ENCODE results near the gene RPS13. TPM values are rescaled to one million over a fixed set of nuclear protein-coding genes. Genes with fewer than 3 reads are reported as not detected.

The RPS13 gene
- total RNA-seq (2021) (704 and 746 TPM in 2 replicates), Bru-seq, nascent RNA (percentile 99 among the genes with signal in this experiment), BruChase-seq, experiment 1, labeled RNA remaining after a 2-hour chase (percentile 98 among the genes with signal in this experiment), BruChase-seq, experiment 2, labeled RNA remaining after a 6-hour chase (percentile 99 among the genes with signal in this experiment)
- long read RNA-seq, transcript RPS13-203 (5 exons, 664 nt), result minor isoform, 11 of 623 reads
- long read RNA-seq, transcript RPS13-202 (6 exons, 646 nt), result major isoform, 596 of 623 reads
- long read RNA-seq, transcript RPS13-208 (3 exons, 746 nt), result minor isoform, 5 of 623 reads
- long read RNA-seq, partial matches to known transcripts, result 2 of 623 reads
- long read RNA-seq, other reads (novel, unspliced or antisense), result 7 of 623 reads

GRCh38 chr11:17077520-17078401, at the start of gene RPS13:
RPS13 (minus strand) TSS chr11:17077667; CDS start chr11:17077641, 26 bp downstream.
- peaks cover 14% of the 10 kb centered on the region for H3K4me1 ChIP-seq (ENCODE audit: insufficient read depth, low read length, poor library complexity, severe bottlenecking)
- H3K9me3 ChIP-seq (ENCODE audit: low read depth, low read length, poor library complexity, severe bottlenecking), result no peaks in the 10 kb centered on the region
- POLR2A ChIA-PET (ENCODE audit: low non-redundant PET), result interaction anchor here (0.6 to 0.7 kb wide), 2 partner anchors 144 to 728 kb away, joined by 3 to 4 read pairs; no protein-coding TSS in a partner anchor
- no peak for TF ChIP-seq CTCF (conservative IDR thresholded peaks at IDR 0.05; ENCODE audit: low read depth, low read length)
- TF ChIP-seq EZH2 (IDR thresholded peaks at IDR 0.05; ENCODE audit: borderline replicate concordance, low read depth, low read length, poor library complexity, severe bottlenecking), result no peak
- peak; percentile 99 for DNase-seq (ENCODE audit: low spot score)
- no peaks in the 10 kb centered on the region for H3K27me3 ChIP-seq (replicated peaks; ENCODE audit: insufficient read depth, low read depth, low read length, poor library complexity)
- peak within 1 kb of the TSS; percentile 94 for H3K27ac ChIP-seq (ENCODE audit: low read depth, low read length, poor library complexity, severe bottlenecking)
- TSS peak; percentile 95 for BruUV-seq (replicated peaks)
- CTCF ChIA-PET, result interaction anchor here (0.5 to 0.7 kb wide), 4 partner anchors 12 to 270 kb away, joined by 3 to 4 read pairs (median 3); no protein-coding TSS in a partner anchor
- H3K4me3 ChIP-seq (ENCODE audit: low read depth, low read length, poor library complexity, severe bottlenecking), result peak within 1 kb of the TSS; percentile 89
- H3K36me3 ChIP-seq (ENCODE audit: insufficient read depth, low read length, poor library complexity, severe bottlenecking), result peaks cover 37% of the 10 kb centered on the region
- intact Hi-C loops (cut with micrococcal nuclease; ENCODE audit: unreplicated experiment), result loop anchor here (5.0 kb wide), 2 partner anchors 130 to 275 kb away; partner anchors contain the start of genes NCR3LG1 and PIK3C2A

- intact Hi-C loops (cut with micrococcal nuclease; ENCODE audit: unreplicated experiment), result no loop called here
- Histone ChIP-seq H3K27me3 (replicated peaks; ENCODE audit: insufficient read depth, low read depth, low read length, poor library complexity) (no peaks in the 10 kb centered on the region), H3K36me3 (ENCODE audit: insufficient read depth, low read length, poor library complexity, severe bottlenecking) (peaks cover 3% of the 10 kb centered on the region), H3K9me3 (ENCODE audit: low read depth, low read length, poor library complexity, severe bottlenecking) (no peaks in the 10 kb centered on the region), H3K27ac (ENCODE audit: low read depth, low read length, poor library complexity, severe bottlenecking) (no peak overlapping the region), H3K4me3 (ENCODE audit: low read depth, low read length, poor library complexity, severe bottlenecking) (no peak overlapping the region), H3K4me1 (ENCODE audit: insufficient read depth, low read length, poor library complexity, severe bottlenecking) (no peaks in the 10 kb centered on the region)
- POLR2A ChIA-PET (ENCODE audit: low non-redundant PET), result no interaction called here
- TF ChIP-seq CTCF (conservative IDR thresholded peaks at IDR 0.05; ENCODE audit: low read depth, low read length), result no peak
- no peak for TF ChIP-seq EZH2 (IDR thresholded peaks at IDR 0.05; ENCODE audit: borderline replicate concordance, low read depth, low read length, poor library complexity, severe bottlenecking)
- CTCF ChIA-PET, result no interaction called here
- BruUV-seq (replicated peaks), result no TSS peak
- no peak for DNase-seq (ENCODE audit: low spot score)
Measured at GRCh38 chr11:17121981-17122380, 44.5 kb upstream of the RPS13 start.

- no peaks in the 10 kb centered on the region for H3K27me3 ChIP-seq (replicated peaks; ENCODE audit: insufficient read depth, low read depth, low read length, poor library complexity)
- CTCF ChIA-PET, result no interaction called here
- no peak overlapping the region for H3K27ac ChIP-seq (ENCODE audit: low read depth, low read length, poor library complexity, severe bottlenecking)
- H3K9me3 ChIP-seq (ENCODE audit: low read depth, low read length, poor library complexity, severe bottlenecking), result no peaks in the 10 kb centered on the region
- TF ChIP-seq EZH2 (IDR thresholded peaks at IDR 0.05; ENCODE audit: borderline replicate concordance, low read depth, low read length, poor library complexity, severe bottlenecking) (no peak), CTCF (conservative IDR thresholded peaks at IDR 0.05; ENCODE audit: low read depth, low read length) (no peak)
- DNase-seq (ENCODE audit: low spot score), result no peak
- H3K36me3 ChIP-seq (ENCODE audit: insufficient read depth, low read length, poor library complexity, severe bottlenecking), result peaks cover 10% of the 10 kb centered on the region
- intact Hi-C loops (cut with micrococcal nuclease; ENCODE audit: unreplicated experiment), result no loop called here
- no TSS peak for BruUV-seq (replicated peaks)
- H3K4me1 ChIP-seq (ENCODE audit: insufficient read depth, low read length, poor library complexity, severe bottlenecking), result no peaks in the 10 kb centered on the region
- POLR2A ChIA-PET (ENCODE audit: low non-redundant PET), result no interaction called here
- H3K4me3 ChIP-seq (ENCODE audit: low read depth, low read length, poor library complexity, severe bottlenecking), result no peak overlapping the region
Measured at GRCh38 chr11:17117262-17117661, 39.8 kb upstream of the RPS13 start.
